HG02840 (cell line): ENCODE results near the gene NQO2.
"Not testable (repeated sequence)": the region's sequence is repeated elsewhere in the genome, so short reads cannot be mapped to it uniquely, and the experiment has no call there.

ENCODE experiments used
- ATAC-seq: cut with Tn5 transposase; IDR thresholded peaks from one replicate; pipeline ENCODE4 v1.9.1; 2021; ENCODE audit warnings: mild to moderate bottlenecking, moderate library complexity, moderate number of reproducible peaks; ENCODE audit not compliant: unreplicated experiment, low FRiP score

Gene NQO2

DNA sequence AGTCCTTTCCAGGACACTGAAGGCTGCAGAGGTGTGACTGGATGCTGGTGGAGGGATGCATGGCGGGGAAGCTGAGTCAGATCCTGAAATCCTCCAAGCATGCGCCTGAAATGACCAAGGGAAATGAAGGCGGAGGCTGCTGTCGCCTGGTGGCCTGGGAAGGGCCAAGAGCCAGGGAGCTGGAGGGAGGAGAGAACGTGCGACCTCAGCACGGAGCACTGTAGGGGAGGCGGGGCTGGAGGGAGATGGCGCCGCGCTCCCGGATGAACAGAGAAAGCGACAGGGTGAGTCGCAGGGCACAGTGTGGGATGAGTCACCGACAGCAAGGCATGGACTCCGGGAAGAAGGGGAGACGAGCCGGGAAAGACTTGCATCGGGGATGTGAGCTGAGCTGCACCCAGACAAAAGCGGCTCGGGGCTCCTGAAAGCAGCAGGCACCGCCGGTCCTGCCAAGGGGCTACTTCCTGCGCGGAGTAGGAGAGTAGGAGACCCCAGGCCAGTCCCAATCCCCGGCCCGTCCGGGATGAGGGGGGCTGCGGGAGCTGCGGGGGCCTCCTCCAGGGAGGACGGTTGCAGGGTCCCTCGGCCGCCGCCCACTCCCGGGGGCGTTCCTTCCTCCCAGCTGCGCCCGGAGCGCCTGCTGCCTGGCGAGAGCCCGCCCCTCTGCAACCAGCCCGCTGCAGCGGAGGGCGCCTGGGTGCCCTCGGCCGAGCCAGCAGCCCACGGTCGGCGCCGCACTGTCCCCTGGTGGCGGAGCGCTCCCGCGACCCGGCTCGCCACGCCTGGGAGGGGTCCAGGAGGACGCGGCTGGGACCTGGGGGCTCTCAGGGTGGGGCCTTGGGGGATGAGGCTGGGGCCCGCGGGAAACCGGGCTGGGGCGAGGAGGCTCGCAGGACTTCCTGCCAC, 11.0 kb upstream of the NQO2 start:
- ATAC-seq = peak; percentile 59

DNA sequence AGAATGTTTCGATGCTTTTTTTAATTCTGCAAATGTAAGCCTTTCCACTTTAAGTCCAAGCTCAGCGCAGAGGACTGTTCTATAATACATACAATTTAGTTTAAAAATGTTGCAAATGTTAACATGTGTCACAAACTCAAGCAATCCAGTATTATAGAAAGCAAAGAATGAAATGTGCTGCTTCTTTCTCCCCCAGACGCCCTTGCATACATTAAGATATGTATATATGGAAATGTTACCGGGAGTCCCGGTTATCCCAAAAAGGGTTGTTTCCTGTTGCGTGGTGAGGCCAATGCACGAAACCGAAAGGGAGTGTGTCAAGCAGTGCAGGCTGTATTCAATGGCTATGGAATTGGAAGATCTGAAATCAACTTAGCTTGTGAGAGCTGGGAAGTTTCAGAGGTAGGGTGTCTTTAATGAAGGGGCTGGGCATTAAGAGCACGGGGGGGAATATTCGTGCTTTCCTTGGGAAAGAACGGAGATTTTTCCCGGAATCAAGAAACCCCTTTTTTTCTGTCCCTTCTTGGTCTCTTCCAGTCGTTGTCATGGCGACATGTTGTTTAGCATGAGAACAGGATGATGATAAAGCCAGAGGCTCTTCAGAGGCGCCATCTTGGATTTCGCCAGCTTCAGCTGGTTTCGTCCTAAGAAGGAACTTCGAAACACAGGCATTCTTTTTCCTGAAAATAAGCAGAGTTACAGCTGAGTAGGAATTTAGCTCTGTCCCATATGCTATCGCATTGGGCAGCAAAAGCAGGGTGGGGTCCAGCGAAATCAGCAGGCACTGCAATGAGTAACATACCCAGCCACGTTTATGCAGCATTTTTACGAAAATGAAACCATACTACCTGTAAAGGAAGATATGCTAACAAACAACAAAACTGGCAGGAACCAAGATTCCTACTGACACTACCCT, 10.1 kb upstream of the NQO2 start:
- ATAC-seq = peak; percentile 74

DNA sequence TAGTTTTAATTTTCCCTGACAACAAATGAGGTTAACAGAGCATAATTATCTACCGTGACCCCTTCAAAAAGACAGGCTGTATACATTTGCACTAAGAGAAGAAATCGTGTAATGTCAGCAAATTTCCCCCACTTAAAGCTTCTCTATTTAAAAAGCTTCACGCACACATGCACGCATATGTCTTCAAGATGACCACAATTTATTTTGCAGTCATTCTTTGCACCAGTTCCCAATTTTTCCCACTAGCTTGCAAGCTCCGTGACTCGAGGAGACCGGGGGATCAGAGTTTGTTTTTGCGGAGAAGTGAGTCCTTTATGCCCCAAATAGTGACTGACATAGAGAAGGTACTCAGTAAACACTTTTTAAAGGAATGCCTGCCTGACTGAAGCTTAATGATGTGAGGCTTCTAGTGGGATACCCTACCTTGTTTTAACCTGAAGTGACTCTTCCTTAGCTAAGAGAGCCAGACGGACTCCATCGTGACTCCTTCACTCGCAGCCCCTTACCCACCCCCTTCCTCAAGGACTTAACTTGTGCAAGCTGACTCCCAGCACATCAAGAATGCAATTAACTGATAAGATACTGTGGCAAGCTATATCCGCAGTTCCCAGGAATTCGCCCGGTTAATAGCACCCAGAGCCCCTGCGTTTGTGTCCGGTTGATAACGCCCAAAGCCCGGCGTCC, 9.3 kb upstream of the NQO2 start:
- no peak for ATAC-seq

DNA sequence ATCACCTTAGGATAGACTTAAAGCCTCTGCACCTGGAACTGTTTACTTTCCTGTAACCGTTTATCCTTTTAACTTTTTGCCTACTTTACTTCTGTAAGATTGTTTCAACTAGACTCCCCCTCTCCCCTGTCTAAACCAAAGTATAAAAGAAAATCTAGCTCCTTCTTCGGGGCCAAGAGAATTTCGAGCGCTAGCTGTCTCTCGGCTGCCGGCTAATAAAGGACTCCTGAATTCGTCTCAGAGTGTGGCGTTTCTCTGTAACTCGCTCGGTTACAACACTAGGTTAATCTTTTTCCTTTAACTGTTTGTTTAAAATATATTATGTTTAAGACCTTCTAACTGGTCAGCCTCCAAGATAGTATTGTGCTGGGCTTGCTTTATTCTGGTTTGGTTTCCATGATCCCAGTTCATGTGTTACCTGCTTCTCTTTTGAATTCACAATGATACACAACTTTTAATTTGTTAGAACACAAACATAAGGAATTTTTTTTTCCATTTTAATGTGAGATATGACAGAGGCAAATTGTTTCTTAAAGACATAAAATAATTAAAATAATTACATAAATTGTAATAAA, 8.7 kb upstream of the NQO2 start:
- ATAC-seq = no peak

DNA sequence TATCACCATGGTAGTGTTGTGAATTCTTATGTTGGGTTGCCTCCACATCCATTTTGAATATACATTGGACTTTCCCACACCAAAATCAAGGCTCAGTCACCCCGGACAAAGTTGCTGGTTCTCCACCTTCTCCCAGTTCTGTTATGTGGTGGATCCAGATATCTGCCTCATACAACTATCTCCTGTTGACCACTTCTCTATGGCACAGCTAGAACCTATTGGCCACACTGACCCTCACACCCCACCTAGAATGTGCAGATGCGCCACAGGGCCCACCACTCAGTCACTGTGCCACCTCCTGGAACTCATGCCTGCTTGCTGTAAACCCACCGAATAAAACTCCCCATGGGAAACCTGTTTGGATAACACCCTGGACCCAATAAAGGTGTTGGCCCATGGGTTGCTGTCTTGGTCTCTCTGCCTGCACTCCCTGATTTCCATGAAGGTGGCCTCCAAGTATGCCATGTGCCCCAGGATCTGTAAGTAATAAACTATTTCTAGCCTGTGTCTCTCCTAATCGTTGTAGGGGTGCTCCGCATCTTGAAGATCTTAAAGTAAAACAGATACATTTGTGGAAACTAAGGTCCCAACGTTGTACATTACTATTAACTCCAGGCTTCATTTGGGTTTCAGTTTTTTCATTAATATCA, 7.2 kb upstream of the NQO2 start:
- ATAC-seq = no peak

DNA sequence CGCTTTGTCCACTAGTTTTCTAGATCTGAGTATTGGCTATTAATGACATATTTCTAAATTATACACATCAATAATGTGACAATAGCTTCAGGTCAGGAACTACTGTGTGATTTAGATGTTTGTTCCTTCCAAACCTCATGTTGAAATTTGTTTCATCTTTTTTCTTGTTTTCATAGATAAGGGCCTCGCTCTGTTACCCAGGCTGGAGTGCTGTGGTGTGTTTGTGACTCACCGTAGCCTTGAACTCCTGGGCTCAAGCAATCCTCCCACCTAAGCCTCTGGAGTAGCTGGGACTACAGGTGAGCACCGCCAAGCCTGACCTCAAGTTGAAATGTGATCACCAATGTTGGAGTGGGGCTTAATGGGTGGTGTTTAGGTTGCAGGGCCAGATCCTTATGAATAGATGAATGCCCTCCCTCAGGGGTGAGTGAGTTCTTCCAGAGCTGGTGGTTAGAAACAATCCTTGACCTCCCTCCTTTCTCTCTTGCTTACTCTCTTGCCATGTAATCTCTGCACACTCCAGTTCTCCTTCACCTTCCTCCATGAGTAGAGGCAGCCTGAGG, 5.9 kb upstream of the NQO2 start:
- ATAC-seq = no peak

DNA sequence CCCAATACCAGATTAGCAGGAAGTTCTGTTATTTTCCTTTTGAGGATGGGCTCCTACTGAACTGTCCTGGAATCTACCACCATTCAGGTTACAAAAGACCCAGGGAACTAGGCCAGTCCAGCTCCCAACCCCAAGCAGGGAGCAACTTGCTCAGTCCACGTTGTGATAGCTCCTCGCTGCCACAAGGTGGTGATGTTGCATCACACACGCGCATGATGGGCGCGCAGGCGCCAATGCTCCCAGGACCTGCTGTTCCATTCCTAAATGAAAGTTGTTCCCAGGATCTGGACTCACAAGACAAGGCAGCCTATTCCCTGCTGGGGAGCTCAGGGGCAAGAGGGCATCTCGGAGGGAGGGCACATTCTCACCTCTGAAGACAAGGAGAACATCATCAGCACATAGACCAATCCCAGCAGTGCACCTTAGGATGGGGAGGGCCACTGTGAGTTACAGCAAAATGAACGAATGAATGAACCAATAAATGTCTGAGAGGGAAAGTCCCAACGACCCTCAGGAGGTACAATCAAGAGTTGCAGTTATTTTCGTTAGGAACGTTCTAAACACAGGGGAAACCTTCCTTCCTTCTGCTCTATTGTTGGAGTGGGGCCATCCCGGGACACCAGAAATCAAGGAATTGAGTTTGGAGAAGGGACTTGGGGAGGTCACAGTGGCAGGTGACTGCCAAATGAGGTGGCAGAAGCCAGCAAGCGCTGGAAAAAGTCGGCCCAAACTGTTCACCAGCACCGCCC, 1.3 kb upstream of the NQO2 start:
- ATAC-seq = not testable (repeated sequence)

DNA sequence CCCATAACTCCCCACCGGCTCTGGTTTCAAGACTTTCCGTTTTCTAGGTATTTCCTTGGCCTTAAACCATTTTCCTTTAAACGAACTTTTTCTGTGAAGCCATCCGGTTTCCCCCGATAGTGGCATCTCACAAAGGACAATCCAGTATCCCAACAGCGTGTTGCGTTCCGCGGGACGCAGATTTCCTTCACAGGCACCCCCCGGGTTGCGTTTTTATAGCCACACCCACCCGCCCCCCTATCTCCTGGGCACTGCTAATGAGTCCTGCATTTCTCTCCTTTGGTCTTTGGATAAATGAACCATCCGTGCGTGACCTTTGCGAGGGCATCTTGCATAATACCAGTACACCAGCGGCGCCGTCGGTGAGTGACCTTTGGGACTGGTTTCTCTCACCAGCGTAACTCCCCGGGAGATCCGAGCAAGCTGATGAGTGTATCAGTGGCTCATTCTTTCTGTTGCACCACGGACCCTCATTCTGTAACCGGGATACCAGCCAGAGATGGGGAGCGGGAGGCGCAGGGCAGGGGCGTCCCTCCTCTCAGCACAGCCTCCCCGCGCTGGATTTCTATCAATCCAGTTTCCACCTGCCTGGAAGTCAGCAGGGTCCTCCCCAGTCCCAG, 586 bp upstream of the NQO2 start:
- peak; percentile 30 for ATAC-seq

DNA sequence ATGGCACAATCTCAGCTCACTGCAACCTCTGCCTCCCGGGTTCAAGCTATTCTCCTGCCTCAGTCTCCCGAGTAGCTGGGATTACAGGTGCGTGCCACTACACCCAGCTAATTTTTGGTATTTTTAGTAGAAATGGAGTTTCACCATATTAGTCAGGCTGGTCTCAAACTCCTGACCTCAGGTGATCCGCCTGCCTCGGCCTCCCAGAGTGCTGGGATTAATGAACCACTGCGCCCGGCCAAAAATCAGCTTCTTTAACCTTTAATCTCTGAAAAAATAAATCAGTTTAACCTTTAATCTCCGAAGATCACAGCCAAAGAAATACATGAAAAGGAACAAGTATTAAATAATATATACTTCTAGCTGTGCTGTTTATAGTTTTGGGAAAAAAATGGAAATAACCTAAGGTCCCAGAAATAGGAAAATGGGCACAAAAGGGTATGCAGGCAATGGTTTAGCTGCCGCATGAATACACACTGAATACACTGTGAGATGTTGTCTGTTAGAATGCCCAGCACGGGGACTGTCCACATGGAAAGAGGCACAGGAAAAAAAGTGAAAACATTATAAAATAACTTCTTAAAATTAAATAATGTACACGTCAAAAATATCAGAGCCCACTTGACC, 1.6 kb downstream of the NQO2 start:
- ATAC-seq = no peak

DNA sequence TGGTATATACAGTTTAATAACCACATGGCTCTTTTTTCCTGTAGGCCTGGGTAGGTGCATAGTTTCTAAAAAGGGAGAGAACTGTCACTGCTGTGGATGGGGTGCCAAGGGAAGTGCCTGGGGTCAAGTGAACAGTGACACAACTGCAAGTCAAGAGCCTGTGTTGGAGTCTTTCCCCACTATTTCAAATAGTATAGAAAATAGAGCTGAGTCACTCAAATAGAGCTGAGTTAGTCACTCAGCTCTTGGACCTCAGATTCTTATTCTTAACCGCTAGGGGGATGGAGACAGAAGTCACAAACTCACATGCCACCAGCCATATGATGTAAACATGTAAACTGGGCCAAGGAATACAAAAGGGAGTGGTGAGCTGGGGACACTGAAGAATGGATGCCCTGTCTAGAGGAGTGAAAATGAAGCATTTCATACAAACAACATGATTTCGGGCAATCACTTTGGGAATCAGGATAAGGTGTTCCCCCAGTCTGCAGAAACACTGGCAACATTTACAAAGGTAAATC, 2.1 kb downstream of the NQO2 start:
- no peak for ATAC-seq

DNA sequence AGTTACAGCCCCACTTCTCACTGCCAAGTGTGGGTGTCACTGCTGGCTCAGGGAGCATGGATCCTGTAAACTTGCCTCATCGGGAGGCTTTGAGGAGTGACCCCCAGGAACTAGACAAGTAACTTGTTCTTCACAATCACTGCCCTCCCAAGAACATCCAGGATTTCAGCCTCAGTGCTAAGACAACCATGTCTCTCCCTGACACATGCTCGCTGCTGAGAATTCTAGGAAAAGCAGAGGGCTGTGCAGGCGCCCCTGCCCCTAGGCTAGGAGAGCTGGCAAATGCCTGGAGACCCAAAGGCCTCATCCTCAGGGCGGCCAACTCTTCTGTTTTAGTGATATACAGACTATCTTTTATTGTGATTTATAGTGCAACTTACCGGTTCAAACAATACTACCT, 3.5 kb downstream of the NQO2 start:
- ATAC-seq = not testable (repeated sequence)

DNA sequence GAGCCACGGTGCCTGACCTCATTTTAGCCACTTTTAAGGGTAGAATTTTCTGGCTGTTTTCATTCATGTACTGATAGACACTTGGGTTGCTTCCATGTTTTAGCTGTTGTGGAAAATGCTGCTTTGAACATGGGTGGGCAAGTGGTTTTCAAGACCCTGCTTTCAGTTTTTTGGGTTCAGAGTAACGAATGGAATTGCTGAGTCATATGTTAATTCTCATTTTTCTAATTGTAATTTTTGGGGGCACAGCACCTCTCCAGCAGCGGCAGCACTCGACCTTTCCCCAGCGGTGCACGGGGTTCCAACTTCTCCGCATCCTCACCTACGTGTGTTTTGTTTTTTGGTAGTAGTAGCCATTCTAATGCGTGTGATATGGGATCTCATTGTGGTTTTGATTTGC, 5.4 kb downstream of the NQO2 start:
- ATAC-seq = no peak

DNA sequence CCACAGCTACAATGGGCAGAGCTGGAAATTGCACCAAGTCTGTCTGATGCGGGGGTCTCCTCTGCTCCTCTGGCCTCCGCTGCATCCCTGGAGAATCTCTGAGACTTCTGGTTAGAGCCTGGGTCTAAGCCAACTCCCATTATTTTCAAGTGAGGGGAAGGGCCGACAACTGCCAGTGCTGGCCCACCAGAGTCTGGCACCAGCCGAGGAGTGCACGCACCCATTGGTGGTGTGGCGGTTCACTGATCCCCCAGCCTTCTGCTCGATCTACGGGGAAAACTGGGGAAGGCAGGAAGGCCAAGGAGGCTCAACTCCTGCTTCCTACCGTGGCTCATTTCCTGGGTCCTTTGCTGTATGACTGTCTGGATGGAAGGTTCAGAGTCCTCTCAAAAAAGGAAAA, 6.2 kb downstream of the NQO2 start:
- ATAC-seq = no peak

DNA sequence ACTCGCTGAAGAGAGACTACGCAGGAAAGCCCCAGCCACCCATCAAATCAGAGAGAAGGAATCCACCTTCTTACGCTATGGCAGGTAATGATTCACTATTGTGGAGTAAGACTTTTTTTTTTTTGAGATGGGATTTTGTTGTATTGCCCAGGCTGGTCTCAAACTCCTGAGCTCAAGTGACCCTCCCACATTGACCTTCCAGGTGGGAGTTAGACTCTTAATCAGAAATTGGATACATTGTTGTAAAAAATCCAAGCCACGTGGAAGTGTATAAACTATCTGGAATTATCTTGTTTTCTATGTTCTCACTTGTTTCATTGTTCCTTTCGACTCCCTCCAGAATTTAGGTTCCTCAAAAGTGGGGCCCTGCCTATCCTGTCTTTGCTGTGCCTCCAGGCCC, 6.8 kb downstream of the NQO2 start:
- ATAC-seq = no peak

DNA sequence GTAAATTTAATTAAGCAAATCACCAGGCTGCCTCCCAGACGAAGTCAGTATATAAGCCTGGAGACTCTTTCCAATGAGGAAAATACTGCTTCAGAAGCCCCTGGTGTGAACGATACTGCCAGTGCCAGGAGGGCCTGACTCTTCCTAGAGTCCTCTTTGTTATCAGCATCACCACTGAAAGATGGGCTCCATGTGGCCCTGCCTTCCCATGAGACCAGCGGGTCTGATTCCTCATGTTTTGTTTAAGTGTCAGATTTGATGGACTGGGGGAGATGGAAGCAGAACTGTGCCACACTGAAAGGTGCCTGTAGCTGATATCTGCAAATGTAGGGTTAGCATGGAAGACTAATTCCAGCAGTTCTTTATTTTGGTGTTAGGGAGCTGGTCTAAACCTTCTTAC, 7.9 kb downstream of the NQO2 start:
- no peak for ATAC-seq

DNA sequence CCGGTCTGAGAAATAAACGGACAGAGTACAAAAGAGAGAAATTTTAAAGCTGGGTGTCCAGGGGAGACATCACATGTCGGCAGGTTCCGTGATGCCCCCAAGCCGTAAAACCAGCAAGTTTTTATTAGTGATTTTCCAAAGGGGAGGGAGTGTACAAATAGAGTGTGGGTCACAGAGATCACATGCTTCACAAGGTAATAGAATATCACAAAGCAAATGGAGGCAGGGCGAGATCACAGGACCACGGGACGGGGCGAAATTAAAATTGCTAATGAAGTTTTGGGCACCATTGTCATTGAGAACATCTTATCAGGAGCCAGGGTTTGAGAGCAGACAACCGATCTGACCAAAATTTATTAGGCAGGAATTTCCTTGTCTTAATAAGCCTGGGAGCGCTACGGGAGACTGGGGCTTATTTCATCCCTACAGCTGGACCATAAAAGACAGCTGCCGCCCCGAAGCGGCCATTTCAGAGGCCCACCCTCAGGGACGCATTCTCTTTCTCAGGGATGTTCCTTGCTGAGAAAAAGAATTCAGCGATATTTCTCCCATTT, 9.1 kb downstream of the NQO2 start:
- not testable (repeated sequence) for ATAC-seq

DNA sequence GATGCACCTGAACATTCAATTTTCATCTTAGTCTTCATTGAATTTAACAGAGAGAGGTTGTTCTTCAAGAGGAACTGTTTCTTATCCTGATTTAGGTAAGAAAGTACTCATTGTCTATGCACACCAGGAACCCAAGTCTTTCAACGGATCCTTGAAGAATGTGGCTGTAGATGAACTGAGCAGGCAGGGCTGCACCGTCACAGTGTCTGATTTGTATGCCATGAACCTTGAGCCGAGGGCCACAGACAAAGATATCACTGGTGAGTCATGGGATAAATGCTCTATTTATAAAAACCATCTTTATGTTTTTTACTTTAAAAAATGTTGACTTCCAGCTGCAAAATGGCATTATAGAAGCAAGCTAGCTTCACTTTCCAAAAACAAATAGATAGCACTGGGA, 10.2 kb downstream of the NQO2 start:
- no peak for ATAC-seq

DNA sequence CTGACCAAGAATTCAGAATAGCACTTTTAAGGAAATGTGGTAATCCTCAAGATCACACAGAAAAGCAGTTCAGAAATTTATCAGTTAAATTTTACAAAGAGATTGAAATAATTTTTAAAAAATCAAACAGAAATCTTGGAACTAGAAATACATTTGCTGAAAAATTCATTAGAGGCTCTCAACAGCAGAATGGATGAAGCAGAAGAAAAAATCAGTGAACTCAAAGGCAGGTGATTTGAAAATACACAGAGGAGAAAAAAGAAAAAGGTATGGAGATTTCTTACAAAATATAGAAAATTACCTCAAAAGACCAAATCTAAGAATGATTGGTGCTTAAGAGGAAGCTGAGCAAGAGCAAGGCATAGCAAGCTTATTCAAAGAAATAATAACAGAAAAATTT, 11.5 kb downstream of the NQO2 start:
- no peak for ATAC-seq
